ENCODE results near the gene UBAC1.

GRCh38 chr9:135963938-135964337 is 2.8 kb upstream of the UBAC1 start:
- TF ChIP-seq EP300 (conservative IDR thresholded peaks at IDR 0.05; ENCODE audit: poor library complexity, severe bottlenecking) (no peak), POLR2AphosphoS5 (IDR thresholded peaks at IDR 0.05) (no peak)
- TF ChIP-seq, protein P1, sequence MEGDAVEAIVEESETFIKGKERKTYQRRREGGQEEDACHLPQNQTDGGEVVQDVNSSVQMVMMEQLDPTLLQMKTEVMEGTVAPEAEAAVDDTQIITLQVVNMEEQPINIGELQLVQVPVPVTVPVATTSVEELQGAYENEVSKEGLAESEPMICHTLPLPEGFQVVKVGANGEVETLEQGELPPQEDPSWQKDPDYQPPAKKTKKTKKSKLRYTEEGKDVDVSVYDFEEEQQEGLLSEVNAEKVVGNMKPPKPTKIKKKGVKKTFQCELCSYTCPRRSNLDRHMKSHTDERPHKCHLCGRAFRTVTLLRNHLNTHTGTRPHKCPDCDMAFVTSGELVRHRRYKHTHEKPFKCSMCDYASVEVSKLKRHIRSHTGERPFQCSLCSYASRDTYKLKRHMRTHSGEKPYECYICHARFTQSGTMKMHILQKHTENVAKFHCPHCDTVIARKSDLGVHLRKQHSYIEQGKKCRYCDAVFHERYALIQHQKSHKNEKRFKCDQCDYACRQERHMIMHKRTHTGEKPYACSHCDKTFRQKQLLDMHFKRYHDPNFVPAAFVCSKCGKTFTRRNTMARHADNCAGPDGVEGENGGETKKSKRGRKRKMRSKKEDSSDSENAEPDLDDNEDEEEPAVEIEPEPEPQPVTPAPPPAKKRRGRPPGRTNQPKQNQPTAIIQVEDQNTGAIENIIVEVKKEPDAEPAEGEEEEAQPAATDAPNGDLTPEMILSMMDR (IDR thresholded peaks at IDR 0.05; ENCODE audit: poor library complexity, severe bottlenecking), result no peak
